ENCODE measurements around the gene FGD3.

GRCh38 chr9:93057703-93058354, 110.5 kb downstream of the FGD3 start:
- TF ChIP-seq CTCF (conservative IDR thresholded peaks at IDR 0.05), result no peak
- no peak for TF ChIP-seq ZFX (IDR thresholded peaks at IDR 0.05)

All from C4-2B (cell line).